ENCODE measurements around the gene DIS3L2.
"Not testable (repeated sequence)": the region's sequence is repeated elsewhere in the genome, so short reads cannot be mapped to it uniquely, and the experiment has no call there.

The DIS3L2 gene

DNA sequence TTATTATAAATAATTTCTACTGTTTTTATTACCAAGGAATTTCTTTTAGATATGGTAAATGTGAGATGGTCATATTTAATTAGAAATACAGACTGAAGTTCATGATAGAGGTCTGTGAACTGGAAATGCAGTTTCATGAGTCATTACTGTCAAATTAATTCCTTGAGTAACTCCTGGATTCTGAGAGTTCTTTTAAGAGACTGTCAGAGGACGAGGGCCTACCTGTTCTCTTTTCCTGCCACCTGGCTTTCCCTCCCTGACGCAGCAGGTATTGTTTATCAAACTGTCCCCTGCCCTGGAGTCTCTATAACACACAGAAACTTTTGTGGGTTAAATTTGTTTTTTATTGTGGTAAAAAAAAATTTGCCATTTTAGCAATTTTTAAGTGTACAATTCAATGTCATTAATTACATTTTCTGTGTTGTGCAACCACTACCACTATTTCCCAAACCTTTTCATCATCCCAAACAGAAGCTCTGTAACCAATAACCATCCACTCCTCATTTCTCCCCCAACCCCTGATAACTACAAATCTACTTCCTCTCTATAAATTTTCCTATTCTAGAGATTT lies 142.6 kb downstream of the DIS3L2 start:
- Histone ChIP-seq H3K9ac (ENCODE audit: low read length) (no peak overlapping the region), H3K4me3 (ENCODE audit: low read length) (no peak overlapping the region), H3K27me3 (replicated peaks; ENCODE audit: control insufficient read depth, insufficient read depth, low read length) (no peaks in the 10 kb centered on the region), H3K9me3 (ENCODE audit: control insufficient read depth, low read length) (no peaks in the 10 kb centered on the region), H3K4me1 (ENCODE audit: control insufficient read depth, insufficient read depth, low read length) (peaks cover 17% of the 10 kb centered on the region), H3K36me3 (ENCODE audit: control insufficient read depth, insufficient read depth, low read length, severe bottlenecking) (no peaks in the 10 kb centered on the region)
- DNase-seq (ENCODE audit: low read depth), result no peak

DNA sequence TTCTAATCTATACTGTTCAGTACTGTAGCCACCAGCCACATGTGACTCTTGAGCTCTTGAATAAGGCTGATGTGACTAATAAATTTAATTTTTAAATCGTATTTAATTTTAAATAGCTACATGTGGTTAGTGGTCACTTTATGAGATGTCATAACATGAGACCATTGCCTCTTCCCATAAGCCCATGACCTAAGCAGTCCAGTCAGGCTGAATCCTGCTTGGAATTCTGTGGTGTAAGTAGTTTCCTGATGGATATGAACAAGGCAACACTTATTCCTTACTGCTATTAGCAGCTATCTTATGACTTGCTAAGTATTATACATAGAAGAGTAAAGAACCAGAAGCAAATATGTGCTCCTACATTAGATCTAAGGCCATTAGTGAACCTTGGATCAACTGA lies 150.0 kb downstream of the DIS3L2 start:
- Histone ChIP-seq H3K36me3 (ENCODE audit: control insufficient read depth, insufficient read depth, low read length, severe bottlenecking) (no peaks in the 10 kb centered on the region), H3K4me1 (ENCODE audit: control insufficient read depth, insufficient read depth, low read length) (no peaks in the 10 kb centered on the region), H3K9ac (ENCODE audit: low read length) (no peak overlapping the region), H3K9me3 (ENCODE audit: control insufficient read depth, low read length) (no peaks in the 10 kb centered on the region), H3K27me3 (replicated peaks; ENCODE audit: control insufficient read depth, insufficient read depth, low read length) (no peaks in the 10 kb centered on the region), H3K4me3 (ENCODE audit: low read length) (no peak overlapping the region)
- no peak for DNase-seq (ENCODE audit: low read depth)

GRCh38 chr2:232113821-232114220 lies 152.3 kb downstream of the DIS3L2 start:
- no peaks in the 10 kb centered on the region for H3K27me3 ChIP-seq (replicated peaks; ENCODE audit: control insufficient read depth, insufficient read depth, low read length)
- no peaks in the 10 kb centered on the region for H3K36me3 ChIP-seq (ENCODE audit: control insufficient read depth, insufficient read depth, low read length, severe bottlenecking)
- no peak overlapping the region for H3K9ac ChIP-seq (ENCODE audit: low read length)
- no peak overlapping the region for H3K4me3 ChIP-seq (ENCODE audit: low read length)
- no peak for DNase-seq (ENCODE audit: low read depth)
- H3K9me3 ChIP-seq (ENCODE audit: control insufficient read depth, low read length), result no peaks in the 10 kb centered on the region
- H3K4me1 ChIP-seq (ENCODE audit: control insufficient read depth, insufficient read depth, low read length), result peaks cover 2% of the 10 kb centered on the region

DNA sequence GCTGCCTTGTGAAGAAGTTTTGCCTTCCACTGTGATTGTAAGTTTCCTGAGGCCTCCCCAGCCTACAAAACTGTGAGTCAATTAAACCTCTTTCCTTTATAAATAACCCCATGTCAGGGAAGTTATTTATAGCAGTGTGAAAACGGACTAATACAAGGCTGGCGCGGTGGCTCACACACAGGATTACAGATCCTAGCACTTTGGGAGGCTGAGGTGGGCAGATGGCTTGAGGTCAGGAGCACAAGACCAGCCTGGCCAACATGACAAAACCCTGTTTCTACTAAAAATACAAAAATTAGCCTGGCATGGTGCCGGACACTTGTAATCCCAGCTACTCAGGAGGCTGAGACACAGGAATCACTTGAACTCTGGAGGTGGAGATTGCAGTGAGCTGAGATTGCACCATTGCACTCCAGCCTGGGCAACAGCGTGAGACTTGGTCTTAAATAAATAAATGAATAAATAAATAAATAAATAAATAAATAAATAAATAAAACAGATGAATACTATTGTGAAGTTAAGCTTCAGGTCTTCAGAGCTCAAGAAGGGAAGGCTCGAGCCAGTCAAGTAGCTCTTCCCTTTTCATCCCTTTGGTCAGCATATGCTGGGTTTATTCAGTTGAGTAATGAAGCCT lies 154.3 kb downstream of the DIS3L2 start:
- not testable (repeated sequence) for H3K4me3 ChIP-seq (ENCODE audit: low read length); H3K9me3 ChIP-seq (ENCODE audit: control insufficient read depth, low read length); DNase-seq (ENCODE audit: low read depth); H3K9ac ChIP-seq (ENCODE audit: low read length); H3K36me3 ChIP-seq (ENCODE audit: control insufficient read depth, insufficient read depth, low read length, severe bottlenecking); H3K27me3 ChIP-seq (replicated peaks; ENCODE audit: control insufficient read depth, insufficient read depth, low read length); H3K4me1 ChIP-seq (ENCODE audit: control insufficient read depth, insufficient read depth, low read length)

DNA sequence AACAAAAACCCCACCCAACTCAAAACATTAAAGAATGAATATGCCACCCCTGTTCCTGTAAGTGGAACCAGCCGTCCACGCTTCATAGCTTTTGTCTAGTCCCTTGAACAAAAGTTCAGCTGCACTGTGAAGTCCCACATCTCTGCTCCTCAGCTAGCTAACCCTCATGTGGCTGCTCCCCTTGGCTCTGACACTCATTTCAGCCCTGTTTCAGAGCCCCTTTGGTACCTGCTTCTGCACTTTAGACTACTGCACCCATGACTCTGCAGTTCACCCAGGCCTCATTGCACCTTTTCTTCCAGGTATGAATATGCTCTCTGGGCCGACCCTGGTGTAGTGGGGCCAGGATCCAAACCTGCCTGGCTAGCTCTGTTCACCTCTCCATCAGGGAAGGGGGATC lies 155.3 kb downstream of the DIS3L2 start:
- Histone ChIP-seq H3K36me3 (ENCODE audit: control insufficient read depth, insufficient read depth, low read length, severe bottlenecking) (no peaks in the 10 kb centered on the region), H3K27me3 (replicated peaks; ENCODE audit: control insufficient read depth, insufficient read depth, low read length) (no peaks in the 10 kb centered on the region), H3K9ac (ENCODE audit: low read length) (no peak overlapping the region), H3K9me3 (ENCODE audit: control insufficient read depth, low read length) (no peaks in the 10 kb centered on the region), H3K4me1 (ENCODE audit: control insufficient read depth, insufficient read depth, low read length) (peaks cover 2% of the 10 kb centered on the region), H3K4me3 (ENCODE audit: low read length) (no peak overlapping the region)
- DNase-seq (ENCODE audit: low read depth), result no peak

DNA sequence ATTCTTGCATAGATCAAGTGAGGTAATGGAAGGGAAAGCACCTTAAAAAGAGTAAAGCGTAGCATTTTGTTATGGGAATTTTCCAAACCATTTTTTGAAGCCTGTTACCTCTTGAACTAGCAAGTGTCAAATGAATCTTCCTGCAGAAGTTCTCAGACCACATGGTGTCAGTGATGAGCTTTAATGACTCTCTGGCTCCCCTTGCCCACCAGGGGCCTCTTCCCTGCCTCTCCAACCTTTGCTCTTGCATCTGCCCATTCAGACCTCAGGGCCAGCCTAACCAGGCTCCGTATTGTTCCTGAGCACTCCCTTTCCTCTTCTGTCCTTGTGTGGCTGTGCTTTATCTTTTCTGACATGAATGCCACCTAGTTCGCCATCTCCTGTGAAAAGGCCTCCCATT lies 155.9 kb downstream of the DIS3L2 start:
- no peak for DNase-seq (ENCODE audit: low read depth)
- Histone ChIP-seq H3K9me3 (ENCODE audit: control insufficient read depth, low read length) (no peaks in the 10 kb centered on the region), H3K9ac (ENCODE audit: low read length) (no peak overlapping the region), H3K36me3 (ENCODE audit: control insufficient read depth, insufficient read depth, low read length, severe bottlenecking) (no peaks in the 10 kb centered on the region), H3K4me3 (ENCODE audit: low read length) (no peak overlapping the region), H3K27me3 (replicated peaks; ENCODE audit: control insufficient read depth, insufficient read depth, low read length) (no peaks in the 10 kb centered on the region), H3K4me1 (ENCODE audit: control insufficient read depth, insufficient read depth, low read length) (peaks cover 2% of the 10 kb centered on the region)

DNA sequence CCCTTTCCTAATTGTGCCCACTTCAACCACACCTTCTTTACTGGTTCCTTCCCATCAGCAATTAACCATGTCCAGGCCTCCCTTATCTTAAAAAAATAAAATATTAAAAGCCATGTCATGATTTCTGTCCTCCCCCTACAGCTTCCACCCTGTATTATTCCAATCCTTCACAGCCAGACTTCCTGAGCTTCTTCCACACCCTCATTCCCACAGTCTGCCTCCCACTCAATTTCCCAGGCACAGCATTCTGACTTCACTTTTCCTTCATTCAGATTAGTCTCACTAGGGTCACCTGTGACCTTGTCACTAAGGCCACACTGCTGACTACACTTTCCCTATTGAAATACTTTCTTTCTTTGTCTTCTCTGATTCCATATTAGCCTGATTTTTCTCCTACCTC lies 159.4 kb downstream of the DIS3L2 start:
- no peaks in the 10 kb centered on the region for H3K9me3 ChIP-seq (ENCODE audit: control insufficient read depth, low read length)
- H3K27me3 ChIP-seq (replicated peaks; ENCODE audit: control insufficient read depth, insufficient read depth, low read length), result no peaks in the 10 kb centered on the region
- DNase-seq (ENCODE audit: low read depth), result no peak
- no peak overlapping the region for H3K4me3 ChIP-seq (ENCODE audit: low read length)
- H3K9ac ChIP-seq (ENCODE audit: low read length), result no peak overlapping the region
- no peaks in the 10 kb centered on the region for H3K36me3 ChIP-seq (ENCODE audit: control insufficient read depth, insufficient read depth, low read length, severe bottlenecking)
- peaks cover 5% of the 10 kb centered on the region for H3K4me1 ChIP-seq (ENCODE audit: control insufficient read depth, insufficient read depth, low read length)

GRCh38 chr2:232124309-232124708 lies 162.8 kb downstream of the DIS3L2 start:
- no peak overlapping the region for H3K4me3 ChIP-seq (ENCODE audit: low read length)
- peaks cover 14% of the 10 kb centered on the region for H3K4me1 ChIP-seq (ENCODE audit: control insufficient read depth, insufficient read depth, low read length)
- no peaks in the 10 kb centered on the region for H3K36me3 ChIP-seq (ENCODE audit: control insufficient read depth, insufficient read depth, low read length, severe bottlenecking)
- H3K9me3 ChIP-seq (ENCODE audit: control insufficient read depth, low read length), result no peaks in the 10 kb centered on the region
- H3K27me3 ChIP-seq (replicated peaks; ENCODE audit: control insufficient read depth, insufficient read depth, low read length), result no peaks in the 10 kb centered on the region
- no peak for DNase-seq (ENCODE audit: low read depth)
- no peak overlapping the region for H3K9ac ChIP-seq (ENCODE audit: low read length)

DNA sequence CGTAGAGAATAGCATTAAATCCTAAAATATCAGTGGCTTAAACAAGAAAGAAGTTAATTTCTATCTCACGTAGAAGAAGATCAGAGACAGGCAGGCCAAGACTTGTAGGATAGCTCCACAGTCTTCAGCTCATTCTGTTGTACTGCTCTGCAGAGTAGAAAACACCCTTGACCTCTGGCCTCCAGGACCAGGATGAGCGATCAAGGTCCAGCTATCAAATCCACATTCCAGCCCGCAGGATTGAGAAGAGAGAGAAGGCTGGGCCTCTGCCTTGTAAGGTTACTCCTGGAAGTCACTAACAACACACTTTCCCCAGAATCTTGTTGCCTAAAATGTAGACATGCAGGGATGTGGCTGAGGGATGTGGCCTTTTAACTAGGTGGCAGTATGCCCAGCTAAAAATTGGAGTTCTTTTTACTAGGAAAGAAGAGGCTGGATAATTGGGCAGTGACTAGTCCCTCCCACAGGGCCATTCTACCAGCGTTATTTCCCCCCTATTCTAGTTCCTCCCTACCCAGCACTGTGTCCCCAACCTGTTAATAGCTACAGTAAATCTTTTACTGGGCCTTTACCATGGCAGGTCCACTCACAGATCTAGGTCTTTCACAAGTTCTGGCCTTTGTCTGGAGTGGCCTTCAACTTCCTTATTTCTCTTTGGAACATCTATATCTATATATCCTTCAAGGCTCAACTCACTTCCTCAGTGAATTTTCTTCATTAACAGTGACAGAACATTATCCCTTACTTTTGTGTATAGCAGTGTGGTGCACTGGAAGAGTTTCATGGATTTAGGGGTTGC lies 165.0 kb downstream of the DIS3L2 start:
- no peak for DNase-seq (ENCODE audit: low read depth)
- H3K4me1 ChIP-seq (ENCODE audit: control insufficient read depth, insufficient read depth, low read length), result peaks cover 19% of the 10 kb centered on the region
- no peak overlapping the region for H3K4me3 ChIP-seq (ENCODE audit: low read length)
- no peaks in the 10 kb centered on the region for H3K9me3 ChIP-seq (ENCODE audit: control insufficient read depth, low read length)
- H3K9ac ChIP-seq (ENCODE audit: low read length), result no peak overlapping the region
- H3K27me3 ChIP-seq (replicated peaks; ENCODE audit: control insufficient read depth, insufficient read depth, low read length), result no peaks in the 10 kb centered on the region
- H3K36me3 ChIP-seq (ENCODE audit: control insufficient read depth, insufficient read depth, low read length, severe bottlenecking), result peaks cover 2% of the 10 kb centered on the region

DNA sequence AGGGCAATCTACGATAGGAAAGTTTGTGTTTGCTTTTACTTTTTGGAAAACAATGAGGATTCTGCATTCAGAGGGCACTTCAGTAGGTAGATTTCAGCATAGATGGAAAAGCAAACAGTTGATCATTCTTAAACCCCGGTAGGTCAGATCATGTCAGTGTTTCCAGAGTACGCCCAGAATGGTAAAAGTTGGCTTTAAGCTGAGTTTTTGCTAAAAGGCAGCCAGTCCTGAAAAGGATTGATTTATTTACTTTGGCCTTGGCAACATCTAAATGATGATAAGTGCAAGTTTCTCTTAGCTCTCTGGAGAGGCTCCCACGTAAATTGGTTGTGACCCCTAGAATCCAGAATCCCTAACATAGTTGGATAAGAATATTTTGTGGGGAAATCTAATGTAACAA lies 168.0 kb downstream of the DIS3L2 start:
- Histone ChIP-seq H3K36me3 (ENCODE audit: control insufficient read depth, insufficient read depth, low read length, severe bottlenecking) (peaks cover 17% of the 10 kb centered on the region), H3K9ac (ENCODE audit: low read length) (no peak overlapping the region), H3K27me3 (replicated peaks; ENCODE audit: control insufficient read depth, insufficient read depth, low read length) (no peaks in the 10 kb centered on the region), H3K4me1 (ENCODE audit: control insufficient read depth, insufficient read depth, low read length) (peaks cover 19% of the 10 kb centered on the region), H3K4me3 (ENCODE audit: low read length) (no peak overlapping the region), H3K9me3 (ENCODE audit: control insufficient read depth, low read length) (no peaks in the 10 kb centered on the region)
- DNase-seq (ENCODE audit: low read depth), result no peak

DNA sequence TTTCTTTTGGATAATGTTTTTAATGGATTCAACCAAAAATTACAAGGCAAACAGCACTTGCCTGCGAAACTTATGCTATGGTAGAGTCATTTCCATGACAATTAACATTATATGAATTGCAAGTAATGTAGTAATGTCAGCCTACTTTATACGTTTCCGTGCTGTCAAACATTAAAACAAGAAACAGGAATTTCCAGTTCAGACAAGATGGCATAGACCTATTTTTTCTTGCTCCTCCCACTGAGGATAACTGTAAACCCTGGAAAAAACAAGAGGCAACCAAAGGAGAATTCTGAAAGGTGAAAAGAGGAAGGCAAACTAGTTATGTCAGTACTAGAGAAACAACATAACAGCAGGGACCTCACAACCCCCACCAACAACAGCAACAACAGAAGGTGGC lies 170.7 kb downstream of the DIS3L2 start:
- peaks cover 5% of the 10 kb centered on the region for H3K4me1 ChIP-seq (ENCODE audit: control insufficient read depth, insufficient read depth, low read length)
- no peaks in the 10 kb centered on the region for H3K9me3 ChIP-seq (ENCODE audit: control insufficient read depth, low read length)
- peaks cover 17% of the 10 kb centered on the region for H3K36me3 ChIP-seq (ENCODE audit: control insufficient read depth, insufficient read depth, low read length, severe bottlenecking)
- DNase-seq (ENCODE audit: low read depth), result no peak
- H3K9ac ChIP-seq (ENCODE audit: low read length), result no peak overlapping the region
- H3K27me3 ChIP-seq (replicated peaks; ENCODE audit: control insufficient read depth, insufficient read depth, low read length), result no peaks in the 10 kb centered on the region
- H3K4me3 ChIP-seq (ENCODE audit: low read length), result no peak overlapping the region
